GM19468 (cell line): ENCODE data around the gene MRPL50.

Source experiments
- ATAC-seq: cut with Tn5 transposase; IDR thresholded peaks from one replicate; pipeline ENCODE4 v1.9.1; 2021; ENCODE audit warnings: mild to moderate bottlenecking, moderate library complexity, moderate number of reproducible peaks; ENCODE audit not compliant: unreplicated experiment; ENCODE audit errors: extremely low read depth

MRPL50 gene

DNA sequence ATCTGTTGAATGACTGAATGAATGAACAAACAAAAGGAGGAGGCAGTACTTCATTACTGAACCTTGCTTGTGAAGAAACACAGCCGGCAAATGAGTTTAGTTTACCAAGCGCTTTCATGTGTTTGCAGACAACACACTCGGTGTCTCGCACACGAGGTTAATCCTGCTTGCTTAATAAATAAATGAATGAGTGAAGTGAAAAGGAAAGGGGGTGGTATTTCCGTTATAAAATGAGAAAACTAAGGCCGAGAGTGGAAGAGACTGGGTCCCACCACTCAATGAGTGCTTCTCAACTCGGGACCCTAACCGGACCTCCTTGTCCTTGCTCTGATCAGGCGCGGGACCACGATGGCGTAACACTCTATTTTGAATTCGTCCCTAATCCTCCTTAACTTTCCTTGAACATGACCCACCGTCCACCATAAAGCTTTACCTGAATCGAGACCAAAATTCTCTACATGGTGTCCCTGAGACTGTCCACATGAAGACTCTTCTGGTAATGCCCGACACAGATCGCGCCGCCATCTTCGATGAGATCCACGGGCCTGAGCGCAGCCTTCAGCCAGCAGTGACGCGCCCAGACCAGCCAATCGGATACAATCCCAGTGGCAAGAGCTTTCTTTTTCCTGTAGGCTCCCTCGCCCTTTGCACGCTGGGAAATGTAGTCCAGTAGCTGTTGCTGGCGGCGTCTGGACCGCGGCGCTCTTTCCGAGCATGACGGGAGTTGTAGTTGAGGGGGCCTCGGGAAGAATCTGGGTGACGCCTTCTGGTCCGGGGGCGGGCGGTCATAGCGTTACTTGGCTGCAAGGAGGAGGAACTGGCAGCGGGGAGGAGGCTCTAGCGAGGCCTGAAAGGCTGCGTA, at the start of gene MRPL50, which contains the start of gene ZNF189:
Gene MRPL50 (minus strand): TSS at position 551 of the 862 bp plus-strand sequence. CDS start 26 bp downstream, at position 525.
Gene ZNF189 (plus strand): TSS at position 784 of the 862 bp plus-strand sequence. CDS start 306 bp downstream, outside the sequence.
- peak; percentile 99 for ATAC-seq

- ATAC-seq, result no peak
Observed at GRCh38 chr9:101446732-101447131, 48.3 kb upstream of the MRPL50 start.

DNA sequence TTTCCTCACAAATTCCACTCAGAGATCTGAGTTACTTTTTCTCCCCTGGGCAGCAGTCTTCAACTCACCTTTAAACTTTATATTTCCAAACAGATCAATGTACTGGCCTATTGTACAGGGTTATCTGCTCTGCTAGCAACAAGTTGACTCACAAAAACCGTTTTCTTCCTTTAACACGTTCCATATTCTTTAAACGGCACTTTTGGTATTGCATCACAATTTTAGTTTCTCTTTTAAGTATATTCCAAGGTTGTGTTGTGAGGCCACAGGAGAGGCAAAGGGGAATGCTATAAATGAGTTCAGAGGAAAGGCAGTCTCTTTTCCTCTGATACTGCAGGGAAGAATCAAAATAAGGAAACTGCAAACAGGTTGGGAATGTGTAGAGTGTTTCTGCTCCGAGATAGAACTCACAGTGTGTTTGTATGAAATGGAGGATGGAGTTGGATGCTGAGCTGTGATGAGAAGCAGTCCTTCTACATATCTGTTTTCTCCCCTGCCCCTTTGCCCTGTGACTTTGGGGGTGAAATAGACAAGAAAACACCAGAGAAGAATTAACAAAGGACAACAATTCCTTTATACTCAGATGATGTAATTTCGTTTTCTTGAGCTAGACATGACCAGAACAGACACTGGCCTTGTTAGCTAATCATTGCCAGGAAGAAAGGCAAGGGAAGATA, 47.1 kb upstream of the MRPL50 start:
- no peak for ATAC-seq

- ATAC-seq, result no peak
Observed at GRCh38 chr9:101443364-101443771, 45.0 kb upstream of the MRPL50 start.

- ATAC-seq, result no peak
Observed at GRCh38 chr9:101442736-101443135, 44.3 kb upstream of the MRPL50 start.

DNA sequence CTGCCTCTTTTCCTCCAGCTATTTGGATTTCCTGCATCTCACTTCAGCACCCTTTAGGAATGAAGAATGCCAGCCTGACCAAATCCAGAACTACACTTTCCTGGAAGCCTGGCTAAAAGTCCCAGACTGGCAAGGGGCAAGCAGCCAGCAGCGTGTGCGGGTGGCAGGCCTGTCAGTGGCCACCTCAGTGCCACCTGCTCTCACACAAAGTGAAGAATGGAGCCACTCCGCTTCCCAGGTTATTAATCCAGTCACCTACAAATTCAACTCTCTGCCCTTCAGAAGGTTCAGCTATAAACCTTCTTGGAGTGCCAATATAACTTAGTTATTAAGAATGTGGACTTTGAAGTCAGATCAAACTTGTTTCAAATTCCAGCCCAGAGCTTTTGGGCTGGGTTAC, 43.9 kb upstream of the MRPL50 start:
- ATAC-seq, result no peak

- ATAC-seq, result no peak
Observed at GRCh38 chr9:101440714-101441230, 42.4 kb upstream of the MRPL50 start.

- no peak for ATAC-seq
Observed at GRCh38 chr9:101438523-101438922, 40.1 kb upstream of the MRPL50 start.

GRCh38 chr9:101437806-101438232, 39.4 kb upstream of the MRPL50 start:
- ATAC-seq, result no peak

GRCh38 chr9:101435601-101436079, 37.2 kb upstream of the MRPL50 start, which contains the start of gene ALDOB:
Gene ALDOB, minus strand, starts transcription at chr9:101435774. Its CDS starts 4,887 bp downstream, at chr9:101430887.
- no peak for ATAC-seq

DNA sequence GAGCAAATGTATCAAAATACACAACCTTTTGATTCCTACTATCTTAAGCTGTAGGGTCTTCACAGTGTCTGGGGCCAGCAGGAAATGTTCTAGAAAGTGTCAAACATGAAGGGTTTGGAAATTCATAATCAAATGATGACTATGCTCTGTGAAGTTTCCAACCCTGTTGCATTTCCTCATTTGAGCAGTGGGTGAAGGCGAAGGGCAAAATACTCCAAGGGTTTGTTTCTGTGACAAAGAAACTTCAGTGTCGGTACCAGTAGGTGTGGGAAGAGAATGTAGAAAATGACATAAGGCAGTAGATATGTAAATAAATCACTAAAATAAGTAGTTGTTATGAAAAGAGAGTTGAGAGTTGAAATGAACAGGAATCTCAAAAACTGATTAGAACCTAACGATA, 36.6 kb upstream of the MRPL50 start:
- ATAC-seq, result no peak

- ATAC-seq, result no peak
Observed at GRCh38 chr9:101433229-101433628, 34.8 kb upstream of the MRPL50 start.

GRCh38 chr9:101432740-101433139, 34.3 kb upstream of the MRPL50 start:
- no peak for ATAC-seq

- no peak for ATAC-seq
Observed at GRCh38 chr9:101432171-101432570, 33.8 kb upstream of the MRPL50 start.

DNA sequence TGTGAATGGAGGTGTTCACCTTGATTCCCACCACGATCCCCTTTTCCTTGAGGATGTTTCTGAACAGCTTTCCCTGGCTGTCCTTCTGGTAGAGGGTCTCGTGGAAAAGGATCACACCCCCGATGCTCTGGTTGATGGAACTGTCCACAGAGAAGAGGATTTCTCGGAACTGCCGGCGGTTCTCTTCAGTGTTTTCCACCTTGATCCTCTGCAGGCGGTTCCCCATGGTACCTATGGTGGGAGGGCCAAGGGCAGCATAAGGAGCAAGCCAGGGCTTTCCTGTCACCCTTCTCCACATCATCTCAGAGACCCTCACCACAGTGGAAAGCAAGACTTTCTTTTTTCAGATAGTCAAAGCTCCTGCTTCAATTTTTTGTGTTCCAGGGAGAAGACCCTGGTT, 31.3 kb upstream of the MRPL50 start:
- no peak for ATAC-seq

DNA sequence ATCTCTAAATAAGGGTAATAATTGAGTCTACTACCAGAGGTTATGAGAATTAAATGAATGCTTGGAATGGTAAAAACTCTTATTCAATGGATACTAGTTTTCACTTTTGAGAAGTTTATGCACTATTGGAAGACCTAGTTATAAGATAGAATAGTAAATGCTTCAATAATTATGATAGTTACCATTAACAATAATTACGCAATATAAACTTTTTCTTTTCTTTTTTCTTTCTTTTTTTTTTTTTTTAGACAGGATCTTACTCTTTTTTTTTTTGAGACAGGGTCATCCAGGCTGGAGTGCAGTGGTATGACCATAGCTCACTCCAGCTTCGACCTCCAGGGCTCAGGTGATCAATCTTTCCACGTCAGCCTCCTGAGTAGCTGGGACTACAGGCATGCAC, 30.5 kb upstream of the MRPL50 start:
- no peak for ATAC-seq

DNA sequence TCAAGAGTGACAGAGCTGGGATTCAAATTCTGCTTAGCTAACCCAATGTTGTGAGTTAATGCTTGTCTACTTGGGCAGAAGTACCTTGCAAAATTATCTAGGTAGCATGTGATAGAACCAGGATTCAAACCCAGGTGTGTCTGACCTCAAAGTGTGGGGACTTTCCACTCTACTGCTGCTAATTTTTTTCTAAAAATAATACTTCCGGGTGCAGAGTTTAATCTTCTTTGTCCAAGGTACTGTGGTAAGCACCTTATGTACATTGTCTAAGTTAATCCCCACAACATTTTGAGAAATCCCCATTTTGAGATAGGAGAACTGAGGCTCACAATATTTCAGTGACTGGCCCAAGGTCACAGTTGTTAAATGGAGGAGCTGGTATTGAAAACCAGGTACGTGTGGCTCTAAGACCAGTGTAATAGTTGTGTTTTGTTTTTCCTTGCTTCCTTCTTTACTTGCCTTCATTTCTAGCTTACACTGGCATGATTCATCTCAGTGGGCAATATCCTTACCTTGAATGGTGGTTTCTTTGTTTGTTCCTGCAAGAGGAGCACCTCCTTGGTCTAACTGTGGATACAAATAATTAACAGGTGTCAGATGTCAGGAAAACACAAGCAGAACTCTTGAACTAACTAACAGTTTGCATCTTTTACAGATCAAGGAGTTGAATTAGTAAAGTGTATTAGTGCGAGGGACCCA, 29.7 kb upstream of the MRPL50 start:
- peak; percentile 65 for ATAC-seq

DNA sequence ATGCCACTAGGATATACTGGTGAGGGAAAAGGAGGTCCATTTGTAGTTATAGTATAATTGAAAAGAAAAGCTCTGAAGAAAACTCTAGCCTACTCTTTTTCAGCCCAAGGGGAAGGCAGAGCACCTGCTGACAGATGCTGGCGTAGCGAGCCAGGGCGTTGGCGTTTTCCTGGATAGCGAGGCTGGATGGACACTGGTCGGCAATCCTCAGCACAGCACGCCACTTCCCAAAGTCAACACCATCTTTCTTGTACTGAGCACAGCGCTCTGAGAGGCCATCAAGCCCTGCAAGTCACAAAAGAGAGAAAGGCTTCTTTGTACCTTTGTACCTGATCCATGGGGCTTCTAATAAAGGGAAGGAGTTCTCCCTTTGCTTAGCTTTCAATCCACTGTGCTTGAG, 28.9 kb upstream of the MRPL50 start:
- ATAC-seq, result no peak

DNA sequence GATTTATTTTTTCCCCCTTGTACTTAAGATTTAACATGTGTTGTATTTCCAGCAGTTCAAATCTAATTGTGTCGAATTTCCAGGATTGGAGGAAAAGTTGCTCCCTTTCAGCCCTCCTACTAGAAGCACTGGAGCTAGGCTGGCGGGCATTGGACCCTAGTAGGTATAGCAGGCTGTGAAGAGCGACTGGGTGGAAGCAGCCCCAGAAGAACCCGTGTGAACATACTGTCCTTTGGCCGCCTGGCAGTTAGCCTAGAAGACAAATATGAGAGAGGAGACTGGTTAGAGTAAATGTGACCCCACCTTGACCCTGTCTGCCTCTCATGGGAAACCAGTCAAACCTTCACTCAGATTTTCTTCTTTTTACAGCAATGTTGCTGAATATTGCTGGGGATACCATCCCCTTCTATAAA, 23.2 kb upstream of the MRPL50 start:
- no peak for ATAC-seq

DNA sequence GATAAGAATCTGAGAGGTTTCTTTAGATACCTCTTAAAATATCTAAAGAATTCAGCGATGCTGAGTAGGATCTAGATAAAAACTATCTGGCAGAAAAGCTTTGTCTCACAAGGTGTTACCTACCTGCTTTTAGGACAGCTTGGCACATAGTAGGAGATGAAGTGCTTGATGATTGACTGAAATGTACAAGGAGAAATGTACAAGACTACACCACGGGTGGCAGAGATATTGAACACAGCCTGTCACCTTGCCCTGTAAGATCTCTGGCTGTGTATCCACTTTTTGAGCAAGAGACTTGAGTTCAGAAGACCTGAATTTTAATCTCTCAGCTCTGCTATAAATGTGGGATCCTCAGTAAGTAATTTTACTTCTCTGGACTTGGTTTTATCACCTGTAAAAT, 21.4 kb upstream of the MRPL50 start:
- no peak for ATAC-seq
